ENCODE results near the gene CENPP. TPM values are rescaled to one million over a fixed set of nuclear protein-coding genes. Genes with fewer than 3 reads are reported as not detected.
"Not testable (repeated sequence)": the region's sequence is repeated elsewhere in the genome, so short reads cannot be mapped to it uniquely, and the experiment has no call there.

CENPP gene
- total RNA-seq, 5 donors from 2014 or later (not counting 1 experiment from before 2014, with no cell fraction given): 1.9 to 5.0 (median 4.3) TPM

DNA sequence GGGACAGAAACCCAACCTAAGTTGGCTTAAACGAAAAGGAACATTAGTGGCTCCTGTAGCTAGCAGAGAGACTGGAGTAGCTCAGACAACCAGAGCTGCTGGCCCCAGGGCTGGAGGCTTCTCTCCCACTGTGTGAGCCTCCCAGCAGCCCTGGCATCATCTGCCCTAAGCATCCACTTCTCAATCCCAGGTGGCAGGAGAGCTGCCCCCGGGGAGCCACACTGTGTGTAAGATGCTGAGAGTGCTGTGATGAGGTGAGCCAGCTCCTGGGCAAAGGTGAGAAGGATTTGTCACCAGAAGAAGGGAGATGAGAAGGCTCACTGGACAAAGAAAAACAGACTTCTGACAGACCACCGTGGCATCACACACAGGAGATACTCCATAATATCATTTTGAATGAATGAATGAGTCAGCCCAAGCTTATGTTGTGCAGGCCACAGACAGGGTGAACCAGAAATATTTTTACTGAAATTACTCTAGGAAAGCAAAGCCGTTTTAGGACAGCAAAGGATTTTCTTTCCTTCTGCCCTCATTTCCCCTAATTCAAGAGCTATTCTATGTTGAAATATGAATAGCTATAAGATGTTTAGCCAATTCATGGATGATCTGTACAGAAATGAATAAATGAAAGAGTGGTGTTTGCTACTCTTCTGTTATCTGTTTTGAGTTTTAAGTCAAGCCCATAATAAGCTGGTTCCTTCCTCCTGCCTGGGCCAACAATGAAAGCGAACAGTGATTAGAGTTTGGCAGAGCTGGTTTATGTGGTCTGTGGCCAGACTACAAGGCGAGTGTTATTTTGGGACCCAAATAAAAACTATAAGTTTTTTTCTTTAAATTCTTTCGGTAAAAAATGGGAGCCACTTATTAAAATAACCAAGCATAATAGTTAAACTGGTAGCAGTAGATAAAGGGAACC is 267.5 kb downstream of the CENPP start:
- no peak overlapping the region for H3K4me3 ChIP-seq (ENCODE audit: control insufficient read depth in 1 of 2, extremely low read depth in 1 of 2, low read length in 1 of 2)
- no peak overlapping the region for H3K27ac ChIP-seq (ENCODE audit: low read length)
- POLR2A ChIA-PET: no interaction called here
- ATAC-seq (replicated peaks in 1 of 4) (no peak), DNase-seq (no peak)
- Mint-ChIP-seq H3K4me1 (no peaks in the 10 kb centered on the region), H3K27me3 (no peaks in the 10 kb centered on the region), H3K36me3 (no peaks in the 10 kb centered on the region), H3K4me3 (no peak overlapping the region), H3K27ac (no peak overlapping the region), H3K9me3 (no peaks in the 10 kb centered on the region)
- H3K27me3 ChIP-seq (replicated peaks in 1 of 2; ENCODE audit: control insufficient read depth in 2 of 2, extremely low read depth in 1 of 2, insufficient read depth in 2 of 2, low read length in 1 of 2): no peaks in the 10 kb centered on the region
- H3K4me1 ChIP-seq (ENCODE audit: control insufficient read depth in 1 of 2, extremely low read depth in 1 of 2, insufficient read depth in 2 of 2, low read length in 2 of 2): no peaks in the 10 kb centered on the region
- CTCF ChIA-PET: interaction anchor here in 1 of 2 donors (0.6 kb wide), 1 partner anchor 102 kb away, joined by 3 read pairs; no protein-coding TSS in a partner anchor
- H3K9me3 ChIP-seq: no peaks in the 10 kb centered on the region
- no peaks in the 10 kb centered on the region for H3K36me3 ChIP-seq (ENCODE audit: control insufficient read depth in 2 of 2, extremely low read depth in 1 of 2, insufficient read depth in 1 of 2, low read length in 1 of 2)
- 80% methylated on average over 1 of the region's 7 CpGs for WGBS (ENCODE audit: insufficient coverage)

DNA sequence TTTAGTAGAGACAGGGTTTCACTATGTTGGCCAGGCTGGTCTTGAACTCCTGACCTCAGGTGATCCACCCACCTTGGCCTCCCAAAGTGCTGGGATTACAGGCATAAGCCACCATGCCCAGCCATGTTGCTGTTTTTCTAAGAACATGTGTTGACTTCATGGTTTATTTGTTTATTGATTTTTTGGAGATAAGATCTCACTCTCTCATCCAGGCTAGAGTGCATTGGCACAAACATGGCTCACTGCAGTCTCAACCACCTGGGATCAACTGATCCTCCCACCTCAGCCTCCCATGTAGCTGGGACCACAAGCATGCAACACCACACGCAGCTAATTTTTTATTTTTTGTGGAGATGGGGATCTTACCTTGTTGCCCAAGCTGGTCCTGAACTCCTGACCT is 269.3 kb downstream of the CENPP start:
- H3K4me3 ChIP-seq (ENCODE audit: control insufficient read depth in 1 of 2, extremely low read depth in 1 of 2, low read length in 1 of 2); CTCF ChIA-PET; H3K9me3 ChIP-seq; H3K27ac ChIP-seq (ENCODE audit: low read length); H3K4me1 ChIP-seq (ENCODE audit: control insufficient read depth in 1 of 2, extremely low read depth in 1 of 2, insufficient read depth in 2 of 2, low read length in 2 of 2); H3K27me3 Mint-ChIP-seq; ATAC-seq (replicated peaks in 1 of 4); H3K4me3 Mint-ChIP-seq; POLR2A ChIA-PET; H3K4me1 Mint-ChIP-seq; H3K9me3 Mint-ChIP-seq; H3K27me3 ChIP-seq (replicated peaks in 1 of 2; ENCODE audit: control insufficient read depth in 2 of 2, extremely low read depth in 1 of 2, insufficient read depth in 2 of 2, low read length in 1 of 2); H3K27ac Mint-ChIP-seq; H3K36me3 Mint-ChIP-seq; DNase-seq; H3K36me3 ChIP-seq (ENCODE audit: control insufficient read depth in 2 of 2, extremely low read depth in 1 of 2, insufficient read depth in 1 of 2, low read length in 1 of 2): not testable (repeated sequence)
- WGBS (ENCODE audit: insufficient coverage): no CpG with 5 or more reads among the region's 1 CpG

DNA sequence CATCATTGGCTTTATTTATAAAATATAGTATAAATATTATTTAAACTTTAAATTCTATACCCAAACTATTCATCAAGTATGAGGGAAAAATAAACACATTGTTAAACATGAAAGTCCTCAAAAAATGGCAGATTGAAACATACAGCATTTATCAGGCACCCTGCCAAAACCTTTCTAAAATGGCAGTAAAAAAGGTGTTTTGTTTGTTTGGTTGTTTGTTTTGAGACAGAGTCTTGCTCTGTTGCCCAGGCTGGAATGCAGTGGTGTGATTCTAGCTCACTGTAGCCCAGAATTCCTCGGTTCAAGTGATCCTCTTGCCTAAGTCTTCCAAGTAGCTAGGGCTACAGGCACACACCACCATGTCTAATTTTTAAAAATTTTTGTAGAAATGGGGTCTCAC is 270.2 kb downstream of the CENPP start:
- ChIA-PET CTCF (no interaction called here), POLR2A (no interaction called here)
- Mint-ChIP-seq H3K4me1 (no peaks in the 10 kb centered on the region), H3K27me3 (no peaks in the 10 kb centered on the region), H3K9me3 (no peaks in the 10 kb centered on the region), H3K36me3 (no peaks in the 10 kb centered on the region), H3K4me3 (no peak overlapping the region), H3K27ac (no peak overlapping the region)
- no peaks in the 10 kb centered on the region for H3K9me3 ChIP-seq
- ATAC-seq (replicated peaks in 1 of 4) (no peak), DNase-seq (no peak)
- H3K27me3 ChIP-seq (replicated peaks in 1 of 2; ENCODE audit: control insufficient read depth in 2 of 2, extremely low read depth in 1 of 2, insufficient read depth in 2 of 2, low read length in 1 of 2): no peaks in the 10 kb centered on the region
- WGBS (ENCODE audit: insufficient coverage): no CpG with 5 or more reads among the region's 1 CpG
- H3K4me1 ChIP-seq (ENCODE audit: control insufficient read depth in 1 of 2, extremely low read depth in 1 of 2, insufficient read depth in 2 of 2, low read length in 2 of 2): no peaks in the 10 kb centered on the region
- no peaks in the 10 kb centered on the region for H3K36me3 ChIP-seq (ENCODE audit: control insufficient read depth in 2 of 2, extremely low read depth in 1 of 2, insufficient read depth in 1 of 2, low read length in 1 of 2)
- H3K4me3 ChIP-seq (ENCODE audit: control insufficient read depth in 1 of 2, extremely low read depth in 1 of 2, low read length in 1 of 2): no peak overlapping the region
- H3K27ac ChIP-seq (ENCODE audit: low read length): no peak overlapping the region

DNA sequence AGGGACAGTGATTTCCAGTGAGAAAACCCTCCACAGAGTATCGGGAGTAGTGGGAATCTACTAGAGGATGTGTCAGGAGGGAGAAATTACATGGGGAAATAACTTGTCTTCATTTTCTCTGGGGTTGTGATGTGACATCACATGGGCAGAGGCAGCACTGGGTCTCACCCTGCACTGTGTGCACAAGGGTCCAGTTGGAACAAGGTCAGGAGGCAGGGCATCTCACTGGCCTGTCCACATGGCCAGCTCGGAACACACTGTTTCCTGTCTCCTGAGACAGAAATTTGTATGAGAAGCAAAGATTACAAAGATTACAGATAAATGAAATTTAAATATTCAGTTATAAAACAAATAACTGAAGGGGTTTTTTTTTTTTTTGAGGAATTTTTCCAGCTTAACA is 272.6 kb downstream of the CENPP start:
- peaks cover 1% of the 10 kb centered on the region for H3K36me3 Mint-ChIP-seq
- H3K4me1 ChIP-seq (ENCODE audit: control insufficient read depth in 1 of 2, extremely low read depth in 1 of 2, insufficient read depth in 2 of 2, low read length in 2 of 2): no peaks in the 10 kb centered on the region
- H3K4me3 Mint-ChIP-seq: no peak overlapping the region
- peaks cover 0 to 4% (median 1%) of the 10 kb centered on the region in 3 donors for H3K9me3 Mint-ChIP-seq
- no peak overlapping the region for H3K27ac Mint-ChIP-seq
- DNase-seq: no peak
- no peak overlapping the region for H3K27ac ChIP-seq (ENCODE audit: low read length)
- H3K4me3 ChIP-seq (ENCODE audit: control insufficient read depth in 1 of 2, extremely low read depth in 1 of 2, low read length in 1 of 2): no peak overlapping the region
- H3K9me3 ChIP-seq: no peaks in the 10 kb centered on the region
- no CpG with 5 or more reads among the region's 2 CpGs for WGBS (ENCODE audit: insufficient coverage)
- POLR2A ChIA-PET: interaction anchor here in 1 of 2 donors (0.7 kb wide), 1 partner anchor 1065 kb away, joined by 5 read pairs; no protein-coding TSS in a partner anchor
- ATAC-seq (replicated peaks in 1 of 4): no peak
- CTCF ChIA-PET: interaction anchor here in 1 of 2 donors (0.6 kb wide), 1 partner anchor 203 kb away, joined by 4 read pairs; no protein-coding TSS in a partner anchor
- no peaks in the 10 kb centered on the region for H3K27me3 ChIP-seq (replicated peaks in 1 of 2; ENCODE audit: control insufficient read depth in 2 of 2, extremely low read depth in 1 of 2, insufficient read depth in 2 of 2, low read length in 1 of 2)
- no peaks in the 10 kb centered on the region for H3K27me3 Mint-ChIP-seq
- no peaks in the 10 kb centered on the region for H3K4me1 Mint-ChIP-seq
- no peaks in the 10 kb centered on the region for H3K36me3 ChIP-seq (ENCODE audit: control insufficient read depth in 2 of 2, extremely low read depth in 1 of 2, insufficient read depth in 1 of 2, low read length in 1 of 2)

DNA sequence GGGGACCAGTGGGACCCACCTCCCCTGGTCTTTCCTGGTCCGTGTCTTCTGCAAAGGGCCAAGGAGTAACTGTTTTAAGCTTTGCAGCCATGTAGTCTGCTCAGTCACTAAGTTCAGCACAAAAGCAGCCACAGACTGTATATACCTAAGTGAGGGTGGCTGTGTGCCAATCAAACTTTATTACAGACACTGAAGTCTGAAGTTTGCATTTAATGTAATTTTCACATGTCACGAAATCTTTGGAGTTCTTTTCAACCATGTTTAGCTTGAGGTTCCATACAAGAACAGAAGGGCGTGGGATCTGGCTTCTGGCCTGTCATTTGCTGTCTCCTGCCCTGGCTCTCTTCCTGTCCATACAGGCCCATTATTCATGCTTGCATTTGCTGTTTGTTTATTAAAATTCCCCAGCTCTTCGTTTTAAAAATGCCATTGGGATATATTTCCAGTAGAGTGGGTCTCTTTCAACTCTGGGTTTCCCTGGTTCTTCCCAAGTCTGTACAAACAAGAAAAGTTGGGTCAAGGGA is 274.2 kb downstream of the CENPP start:
- Mint-ChIP-seq H3K4me3 (no peak overlapping the region), H3K27ac (no peak overlapping the region), H3K9me3 (peaks cover 3 to 14% (median 8%) of the 10 kb centered on the region in 3 donors), H3K36me3 (peaks cover 9% of the 10 kb centered on the region), H3K4me1 (no peaks in the 10 kb centered on the region), H3K27me3 (no peaks in the 10 kb centered on the region)
- Histone ChIP-seq H3K4me3 (ENCODE audit: control insufficient read depth in 1 of 2, extremely low read depth in 1 of 2, low read length in 1 of 2) (no peak overlapping the region), H3K9me3 (no peaks in the 10 kb centered on the region), H3K27ac (ENCODE audit: low read length) (no peak overlapping the region), H3K27me3 (replicated peaks in 1 of 2; ENCODE audit: control insufficient read depth in 2 of 2, extremely low read depth in 1 of 2, insufficient read depth in 2 of 2, low read length in 1 of 2) (no peaks in the 10 kb centered on the region), H3K36me3 (ENCODE audit: control insufficient read depth in 2 of 2, extremely low read depth in 1 of 2, insufficient read depth in 1 of 2, low read length in 1 of 2) (no peaks in the 10 kb centered on the region), H3K4me1 (ENCODE audit: control insufficient read depth in 1 of 2, extremely low read depth in 1 of 2, insufficient read depth in 2 of 2, low read length in 2 of 2) (no peaks in the 10 kb centered on the region)
- ATAC-seq (replicated peaks in 1 of 4) (no peak), DNase-seq (no peak)
- POLR2A ChIA-PET: no interaction called here
- WGBS (ENCODE audit: insufficient coverage): 93% methylated on average over 3 of the region's 4 CpGs
- CTCF ChIA-PET: no interaction called here

DNA sequence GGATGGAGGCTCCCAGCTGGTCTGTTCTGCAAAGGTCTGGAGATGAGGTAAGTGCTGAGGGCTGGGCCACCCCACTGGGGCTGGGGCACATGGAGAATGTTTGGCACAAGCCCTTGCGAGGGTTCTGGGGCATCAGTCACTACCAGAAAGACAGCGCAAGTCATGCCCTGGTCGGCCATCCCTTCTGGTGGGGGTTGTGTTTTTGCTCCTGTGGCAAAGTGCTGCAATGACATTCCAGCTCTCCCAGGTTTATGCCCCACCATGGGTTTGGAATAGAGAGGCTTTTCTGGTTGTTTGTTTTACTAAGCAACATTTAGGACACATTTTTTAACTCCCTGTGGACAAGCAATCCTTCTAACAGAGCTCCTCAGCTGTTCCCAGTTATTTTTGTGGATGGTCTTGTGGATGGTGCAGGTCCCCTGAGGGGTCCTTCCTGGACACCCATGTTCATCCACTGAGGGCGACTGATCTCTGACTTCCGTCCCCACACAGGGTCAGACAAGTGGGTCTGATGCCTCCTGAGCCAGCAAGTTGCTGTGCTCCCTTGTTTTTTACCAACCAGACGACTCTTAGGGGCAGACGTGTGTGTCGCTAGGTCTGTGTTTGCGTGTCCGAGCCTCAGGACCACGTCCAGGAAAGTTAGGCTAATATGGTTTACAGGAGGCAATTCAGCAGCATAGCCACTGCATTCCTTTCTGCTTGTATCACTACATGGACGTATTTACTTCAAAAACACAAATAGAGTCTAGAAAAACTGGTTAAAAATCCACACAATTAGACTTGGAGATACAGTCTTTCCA is 274.9 kb downstream of the CENPP start:
- 86% methylated on average over 5 of the region's 12 CpGs for WGBS (ENCODE audit: insufficient coverage)
- H3K27me3 ChIP-seq (replicated peaks in 1 of 2; ENCODE audit: control insufficient read depth in 2 of 2, extremely low read depth in 1 of 2, insufficient read depth in 2 of 2, low read length in 1 of 2): no peaks in the 10 kb centered on the region
- DNase-seq (no peak), ATAC-seq (replicated peaks in 1 of 4) (no peak)
- no peaks in the 10 kb centered on the region for H3K36me3 ChIP-seq (ENCODE audit: control insufficient read depth in 2 of 2, extremely low read depth in 1 of 2, insufficient read depth in 1 of 2, low read length in 1 of 2)
- no peak overlapping the region for H3K4me3 Mint-ChIP-seq
- H3K9me3 Mint-ChIP-seq: peaks cover 3 to 14% (median 11%) of the 10 kb centered on the region in 3 donors
- ChIA-PET CTCF (no interaction called here), POLR2A (no interaction called here)
- H3K4me1 Mint-ChIP-seq: no peaks in the 10 kb centered on the region
- H3K4me3 ChIP-seq (ENCODE audit: control insufficient read depth in 1 of 2, extremely low read depth in 1 of 2, low read length in 1 of 2): no peak overlapping the region
- H3K36me3 Mint-ChIP-seq: peaks cover 9% of the 10 kb centered on the region
- H3K27ac Mint-ChIP-seq: no peak overlapping the region
- no peaks in the 10 kb centered on the region for H3K9me3 ChIP-seq
- H3K4me1 ChIP-seq (ENCODE audit: control insufficient read depth in 1 of 2, extremely low read depth in 1 of 2, insufficient read depth in 2 of 2, low read length in 2 of 2): no peaks in the 10 kb centered on the region
- no peaks in the 10 kb centered on the region for H3K27me3 Mint-ChIP-seq
- H3K27ac ChIP-seq (ENCODE audit: low read length): no peak overlapping the region
